ENCODE data around the gene HOXA6.
A peak's percentile ranks its signal among the peaks of the same experiment; 100 is the strongest.

The HOXA6 gene

GRCh38 chr7:27147199-27148030 is at the start of gene HOXA6:
Gene HOXA6, minus strand, starts transcription at chr7:27147774. Its CDS starts 25 bp downstream, at chr7:27147749.
- no peak for DNase-seq

DNA sequence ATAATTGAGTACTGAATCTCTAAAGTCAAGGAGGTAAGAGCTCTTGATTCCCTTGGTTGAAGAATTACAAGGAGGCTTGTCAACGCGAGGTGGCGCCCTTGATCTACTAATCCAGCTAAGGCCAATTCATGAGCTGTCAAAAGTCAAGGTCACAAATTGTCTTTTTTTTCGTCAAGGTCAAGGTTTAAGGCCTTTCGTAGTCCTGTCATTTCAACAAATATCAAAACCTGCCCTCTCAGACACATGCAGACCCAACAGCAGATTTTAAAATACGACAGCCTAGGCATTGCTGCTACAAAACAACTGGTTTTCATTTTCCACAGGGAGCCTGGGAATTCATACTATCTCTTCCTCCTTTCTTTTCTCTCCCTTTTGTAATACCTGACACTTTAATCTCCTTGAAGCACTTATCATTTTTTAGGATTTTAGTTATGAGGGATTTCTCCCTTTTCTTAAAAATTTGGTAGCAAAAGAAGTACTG is 48.8 kb upstream of the HOXA6 start:
- DNase-seq = peak; percentile 89

GRCh38 chr7:27194686-27195379 is 47.3 kb upstream of the HOXA6 start:
- DNase-seq = no peak

GRCh38 chr7:27194002-27194352 is 46.4 kb upstream of the HOXA6 start:
- no peak for DNase-seq

GRCh38 chr7:27193335-27194001 is 45.9 kb upstream of the HOXA6 start:
- no peak for DNase-seq

DNA sequence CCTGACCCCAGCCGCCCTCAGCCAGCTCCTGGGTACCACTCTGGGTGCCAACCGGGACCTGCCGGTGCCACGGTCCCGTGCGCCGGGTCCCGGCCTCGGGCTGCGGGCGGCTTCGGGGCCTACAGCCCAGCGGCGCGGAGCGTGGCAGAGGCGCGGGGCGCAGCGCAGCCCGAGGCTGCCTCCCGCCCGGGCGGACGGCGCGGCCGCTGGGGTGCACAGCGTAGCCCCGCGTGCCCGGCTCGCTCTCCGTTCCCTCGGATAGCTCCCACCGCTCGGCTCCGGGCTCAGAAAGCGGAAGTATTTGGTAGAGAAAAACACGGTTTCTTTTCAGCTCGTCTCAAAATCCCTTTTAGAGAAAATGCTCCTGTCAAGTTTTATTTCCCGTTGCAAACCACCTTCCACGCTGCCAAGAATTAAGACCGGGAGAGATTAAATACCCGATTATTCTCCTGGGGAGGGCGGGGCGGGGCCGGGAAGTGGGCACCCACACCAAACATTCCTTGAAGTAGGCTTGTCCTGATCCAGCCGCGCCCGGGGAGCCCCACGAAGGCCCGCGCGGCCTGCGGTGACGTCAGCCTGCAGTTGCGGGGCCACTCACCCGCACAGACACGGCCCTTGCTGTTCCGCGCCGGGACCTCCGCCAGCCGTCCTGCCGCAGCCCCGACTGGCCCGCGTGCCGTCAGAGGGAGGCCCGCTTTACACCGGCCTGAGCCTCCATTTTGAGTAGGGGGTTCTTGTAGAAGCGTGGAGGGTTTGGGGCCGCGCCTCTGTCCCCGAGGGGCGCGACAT is 45.2 kb upstream of the HOXA6 start:
- no peak for DNase-seq

GRCh38 chr7:27191833-27192545 is 44.4 kb upstream of the HOXA6 start:
- no peak for DNase-seq

DNA sequence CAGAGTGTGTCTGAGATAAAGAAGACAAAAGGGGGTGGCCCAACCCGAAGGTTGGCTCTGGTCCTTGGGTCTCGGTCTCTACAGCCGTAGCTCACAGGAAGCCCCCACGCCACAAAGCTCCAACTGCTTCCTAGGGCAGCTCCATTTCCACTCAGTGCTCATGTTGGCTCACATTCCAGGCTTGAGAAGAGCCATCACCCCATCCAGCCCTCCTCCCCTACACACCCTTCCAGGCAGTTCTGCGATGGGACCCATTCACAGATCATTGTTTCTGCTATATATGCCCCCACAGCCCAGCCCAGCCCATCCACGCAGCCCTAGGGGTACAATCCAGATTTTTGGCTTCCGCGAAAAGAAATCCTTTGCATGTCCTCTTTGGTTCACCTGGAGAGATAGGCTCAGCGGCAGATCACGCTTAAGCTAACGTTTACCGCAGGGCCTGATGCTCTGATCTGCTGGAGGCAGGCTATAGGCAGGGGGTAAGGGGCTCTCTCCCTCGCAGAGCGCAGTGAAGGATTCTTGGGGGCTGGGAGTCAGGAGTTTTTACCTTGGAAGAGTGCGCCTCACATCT is 43.7 kb upstream of the HOXA6 start:
- no peak for DNase-seq

DNA sequence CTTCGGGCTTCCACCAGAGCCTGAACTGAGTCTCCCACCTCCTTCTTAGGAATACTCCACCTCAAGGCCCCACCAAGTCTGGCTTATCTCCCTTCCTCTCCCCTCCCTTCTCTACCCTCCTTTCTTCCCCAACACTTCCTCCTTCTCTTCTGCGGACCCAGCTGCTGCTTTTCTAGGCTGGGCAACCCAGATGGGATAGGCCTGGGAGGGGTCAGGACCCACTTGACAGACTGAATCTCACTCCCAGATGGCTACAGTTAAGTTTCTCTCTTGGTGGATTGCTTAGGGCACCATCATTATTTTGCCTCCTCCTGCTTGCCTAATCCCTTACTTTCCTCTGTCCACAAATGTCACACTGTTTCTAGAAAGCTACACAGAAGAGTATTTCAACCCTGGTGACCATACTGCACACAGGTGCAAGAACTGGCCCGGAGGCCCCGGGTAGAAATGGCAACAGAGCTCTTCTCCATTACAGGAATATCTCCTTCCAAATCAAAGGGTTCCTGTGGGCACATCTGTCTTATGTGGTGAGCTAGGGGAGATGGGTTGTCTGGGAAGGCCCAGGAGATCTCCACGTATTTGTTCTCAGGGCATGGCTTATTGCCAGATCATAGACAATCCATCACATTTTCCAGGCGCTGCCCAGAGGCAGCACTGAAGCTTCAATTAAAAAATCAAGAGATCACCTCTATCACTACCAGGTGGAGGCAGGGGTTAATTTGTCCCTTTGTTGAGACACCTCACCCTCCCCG is 42.6 kb upstream of the HOXA6 start:
- no peak for DNase-seq

- DNase-seq = no peak
These were observed 41.9 kb upstream of the HOXA6 start for GRCh38 chr7:27189295-27189996.

GRCh38 chr7:27188386-27189294 is 41.1 kb upstream of the HOXA6 start:
- DNase-seq = no peak

DNA sequence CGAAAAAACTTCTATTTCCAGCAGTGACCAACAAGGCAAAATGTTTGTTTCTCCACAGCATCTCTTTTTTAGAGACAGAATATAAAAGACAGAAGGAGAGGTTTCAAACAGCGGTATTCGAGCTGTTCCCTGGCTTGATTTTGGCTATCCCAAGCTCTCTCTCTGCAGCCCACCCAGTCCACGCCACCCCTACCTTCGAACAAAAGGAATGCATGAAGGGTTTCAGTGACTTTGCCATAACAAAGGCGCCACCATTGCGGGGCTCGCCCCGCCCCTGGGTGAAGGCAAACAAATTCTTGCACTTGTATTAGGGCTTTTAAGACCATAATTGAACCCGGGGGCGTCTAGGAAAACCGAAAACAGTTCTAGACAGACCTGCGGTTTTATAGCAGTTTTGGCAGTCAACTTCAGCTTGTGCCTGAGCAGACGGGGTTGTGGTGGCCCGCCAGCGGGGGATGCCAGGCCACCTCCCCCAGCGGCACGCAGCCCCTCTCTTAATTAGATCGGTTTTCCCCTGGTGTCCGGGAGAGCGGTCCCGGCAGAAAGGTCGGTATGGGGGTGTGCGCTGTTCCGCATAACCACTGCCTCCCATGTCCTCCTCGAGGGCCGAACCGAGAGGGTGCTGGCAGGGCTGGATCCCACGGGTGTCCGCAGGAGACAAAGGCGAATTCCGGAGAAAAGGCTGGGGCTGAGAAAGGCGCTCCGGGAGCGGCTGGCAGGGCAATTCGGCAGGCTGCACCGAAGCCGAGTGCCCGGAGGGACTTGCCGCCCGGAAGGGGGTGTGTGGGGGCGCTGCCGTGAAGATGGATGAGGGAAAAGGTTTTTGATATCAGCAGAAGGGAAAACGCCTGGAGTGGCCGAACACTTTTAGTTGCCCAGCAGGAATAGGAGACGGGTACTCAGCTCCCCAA is 40.2 kb upstream of the HOXA6 start:
- DNase-seq = no peak

- no peak for DNase-seq
These were observed 39.3 kb upstream of the HOXA6 start for GRCh38 chr7:27186668-27187474.

DNA sequence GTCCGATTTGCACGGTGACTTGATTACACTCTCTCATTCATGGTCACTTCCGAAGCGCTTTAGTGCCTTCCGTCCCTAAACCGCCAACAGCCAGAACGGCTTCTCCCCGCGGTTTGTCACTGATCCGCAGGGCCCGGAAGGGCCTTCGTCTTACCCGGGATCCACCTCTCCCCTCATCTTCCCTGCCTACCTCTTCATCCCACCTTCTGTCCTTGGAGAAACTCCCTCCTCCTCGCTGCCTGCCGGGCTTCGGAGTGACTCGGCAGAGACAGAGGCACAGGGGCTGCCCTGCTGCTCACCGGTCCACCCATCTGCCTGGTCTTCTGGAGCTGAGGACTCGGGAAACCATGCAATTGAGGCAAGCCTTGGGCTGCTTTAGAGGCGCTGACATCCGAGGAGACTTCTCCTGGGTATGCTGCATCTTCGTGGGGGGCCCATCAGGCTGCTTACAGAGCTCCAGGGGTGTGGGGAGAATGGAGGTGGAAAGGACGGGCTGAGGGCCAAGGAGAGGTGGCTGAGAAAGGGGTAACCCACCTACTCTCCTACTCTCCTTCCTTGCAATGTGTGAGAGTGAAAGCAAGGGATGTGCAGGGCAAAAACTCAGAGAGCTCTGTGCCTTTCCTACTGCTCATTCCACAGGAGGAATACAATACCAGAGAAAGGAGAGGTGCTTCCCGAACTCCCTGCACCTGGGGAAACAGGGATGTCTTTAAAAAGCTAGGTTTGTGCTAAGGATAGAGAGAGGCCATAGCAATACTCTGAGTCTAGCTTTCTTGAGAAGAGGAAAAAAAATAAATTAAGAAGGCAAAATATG is 38.5 kb upstream of the HOXA6 start:
- DNase-seq = no peak

DNA sequence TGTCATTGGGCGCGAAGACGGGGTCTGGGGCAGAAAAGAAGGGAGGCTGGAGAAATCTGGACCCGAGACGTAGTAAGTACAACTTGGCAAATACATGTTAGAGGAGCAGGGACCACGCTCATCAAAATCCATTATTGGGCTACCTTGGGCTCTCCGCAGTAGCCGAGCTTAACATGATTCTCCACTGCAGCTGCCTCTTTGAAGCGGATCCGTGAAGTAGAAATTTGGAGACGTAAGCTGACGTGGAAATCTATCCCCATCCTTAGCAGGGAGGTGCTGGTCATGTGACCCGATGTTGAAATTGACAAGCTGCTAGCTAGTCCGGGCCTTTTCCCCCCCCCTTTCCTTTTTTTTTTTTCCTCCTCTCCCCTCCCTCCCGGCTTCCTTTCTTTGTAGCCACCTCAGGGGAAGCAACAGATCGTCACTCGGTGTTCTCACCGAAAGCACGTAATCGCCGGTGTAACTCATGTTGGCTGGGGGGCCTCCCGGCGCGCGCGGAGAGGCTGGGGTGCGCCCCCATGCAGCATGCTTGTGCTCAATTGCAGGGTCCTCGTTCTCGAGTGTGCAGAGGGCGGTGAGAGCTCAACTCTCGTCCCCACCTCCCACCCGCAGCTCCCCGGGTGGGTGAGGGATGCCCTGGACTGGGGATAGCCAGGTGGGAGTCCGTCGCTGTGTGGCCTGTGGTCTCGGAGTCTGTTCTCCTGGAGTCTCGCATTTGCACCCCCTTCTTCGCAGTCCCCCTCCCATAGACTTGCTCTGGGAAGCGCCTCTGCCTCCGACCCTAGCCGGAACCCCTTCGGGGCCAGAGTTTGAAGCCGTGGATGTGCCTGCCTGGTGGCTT is 37.7 kb upstream of the HOXA6 start, which contains the start of gene HOXA11:
HOXA11 (minus strand) TSS at position 220 of the 841 bp plus-strand sequence; CDS start at position 132, 88 bp downstream.
- DNase-seq = no peak

Data from activated CD4-positive, alpha-beta T cell treated with anti-CD3 and anti-CD28 coated beads, Interleukin-2, amount 50 U/mL, for 1 hour (primary cell).